K562 (cell line): Measurements from ENCODE around the gene NOD2. TPM values are rescaled to one million over a fixed set of nuclear protein-coding genes. Genes with fewer than 3 reads are reported as not detected.

Experiments
- ATAC-seq: fragments of 200-7000 bp; cut with Tn5 transposase; 3 replicates; pipeline ENCODE4 v1.9.1; 2020; ENCODE audit warnings: moderate library complexity
- BruUV-seq: library from RNA; stranded (reverse); fragments of 400-500 nt; replicated peaks from 2 replicates; lab custom pipeline; 2021; lab: Mats Ljungman, UMichigan
- CTCF ChIA-PET: fragments of 300-600 bp; formaldehyde crosslinking; extraction: SDS; loops from one replicate; lab custom pipeline; 2021; ENCODE audit warnings: low intra/inter-chr PET ratio; lab: Yijun Ruan, JAX
- POLR2A ChIA-PET: fragments of 300-600, 350-650 bp; sonication (Branson Sonifier 250); formaldehyde crosslinking; extraction: SDS; loops from one replicate; lab custom pipeline; 2021; ENCODE audit warnings: antibody characterized with exemption, inconsistent platforms; lab: Yijun Ruan, JAX
- DNase-seq, 4 experiments: peaks; one replicate each; pipeline versions ENCODE4 v3.0.0 to v3.0.0-alpha.2; 2011 to 2018; ENCODE audit warnings: low spot score in 3 of 4, mixed read lengths in 3 of 4; ENCODE audit errors: extremely low read depth in 1 of 4
- FAIRE-seq: peaks from 2 replicates; lab custom pipeline; 2011; peaks lifted over from hg19 to GRCh38; lab: Jason Lieb, UNC
- H2AFZ ChIP-seq: 2 replicates; pipeline ENCODE4 v1.6.0; 2011; ENCODE audit warnings: low read depth, low read length, control low read depth, inconsistent platforms
- H3K27ac ChIP-seq: fragments of 200-600 bp; 3 replicates; pipeline ENCODE4 v1.8.0; 2011; ENCODE audit warnings: low read depth, mild to moderate bottlenecking, control low read depth, inconsistent platforms, low read length, moderate library complexity, mixed read lengths; ENCODE audit errors: extremely low read depth
- H3K27me3 ChIP-seq, 2 experiments: fragments of 300-600 bp in 1 of 2; 2 replicates in 1 of 2; 3 replicates in 1 of 2; pipeline versions ENCODE4 v1.6.0 to v1.8.0; 2011; ENCODE audit warnings: inconsistent platforms in 2 of 2, low read length in 2 of 2, mild to moderate bottlenecking in 1 of 2, mixed read lengths in 1 of 2, moderate library complexity in 1 of 2; ENCODE audit not compliant: control insufficient read depth in 2 of 2, insufficient read depth in 2 of 2
- H3K36me3 ChIP-seq: fragments of 300-600 bp; 3 replicates; pipeline ENCODE4 v1.8.0; 2011; ENCODE audit warnings: mild to moderate bottlenecking, low read length, inconsistent platforms; ENCODE audit not compliant: control insufficient read depth, insufficient read depth
- H3K4me1 ChIP-seq, 2 experiments: fragments of 200-600 bp in 1 of 2; replicated peaks in 1 of 2; 2 replicates in 1 of 2; 3 replicates in 1 of 2; pipeline versions ENCODE4 v1.5.1 to v1.8.0; 2011; ENCODE audit warnings: inconsistent platforms in 2 of 2, low read length in 2 of 2, mild to moderate bottlenecking in 1 of 2, mixed read lengths in 1 of 2, moderate library complexity in 1 of 2; ENCODE audit not compliant: control insufficient read depth in 2 of 2, insufficient read depth in 2 of 2
- H3K4me2 ChIP-seq: 2 replicates; pipeline ENCODE4 v1.6.1; 2011; ENCODE audit warnings: low read length, control low read depth, inconsistent platforms, mixed read lengths; ENCODE audit not compliant: insufficient read depth
- H3K4me3 ChIP-seq: fragments of 200-600 bp; sonication (generic), shearing (Covaris generic); 2 replicates; pipeline ENCODE4 v1.5.1; 2016; ENCODE audit warnings: control low read depth, inconsistent platforms
- H3K79me2 ChIP-seq: fragments of 200-600 bp; 3 replicates; pipeline ENCODE4 v1.8.0; 2011; ENCODE audit warnings: low read length, inconsistent platforms; ENCODE audit not compliant: control insufficient read depth, insufficient read depth
- H3K9ac ChIP-seq, 2 experiments: 2 replicates each; pipeline versions ENCODE4 v1.6.0 to v1.6.1; 2011; ENCODE audit warnings: low read depth in 2 of 2, low read length in 2 of 2, control low read depth in 1 of 2, inconsistent platforms in 1 of 2, mild to moderate bottlenecking in 1 of 2, mixed read lengths in 1 of 2; ENCODE audit not compliant: insufficient read depth in 1 of 2
- H3K9me1 ChIP-seq: one replicate; pipeline ENCODE4 v1.6.0; 2011; ENCODE audit warnings: inconsistent platforms, mild to moderate bottlenecking, low read length, moderate library complexity; ENCODE audit not compliant: control insufficient read depth, insufficient read depth
- H3K9me3 ChIP-seq: replicated peaks from 2 replicates; pipeline ENCODE4 v1.5.1; 2011; ENCODE audit warnings: low read depth, low read length, inconsistent platforms; ENCODE audit not compliant: control insufficient read depth, insufficient read depth
- H4K20me1 ChIP-seq: replicated peaks from 2 replicates; pipeline ENCODE4 v1.6.1; 2011; ENCODE audit warnings: low read length, inconsistent platforms, mixed read lengths; ENCODE audit not compliant: control insufficient read depth, insufficient read depth
- ARHGAP35 ChIP-seq: fragments of 450-650 bp; IDR thresholded peaks from 2 replicates; pipeline ENCODE4 v1.6.1; 2018; ENCODE audit not compliant: partially characterized antibody
- CHCHD3 ChIP-seq: fragments of 250-450 bp; sonication (Bioruptor Pico); IDR thresholded peaks from 2 replicates; pipeline ENCODE4 v2.1.2; 2022; ENCODE audit warnings: mild to moderate bottlenecking
- FOXK2 ChIP-seq, 2 experiments: fragments of 450-650 bp; IDR thresholded peaks in 1 of 2; conservative IDR thresholded peaks in 1 of 2; 2 replicates each; pipeline ENCODE4 v1.6.1; 2016; ENCODE audit warnings: low read depth in 2 of 2, mild to moderate bottlenecking in 1 of 2
- HINFP ChIP-seq: fragments of 450-650 bp; conservative IDR thresholded peaks from 2 replicates; pipeline ENCODE4 v1.6.1; 2016; ENCODE audit warnings: missing genetic modification characterization, low read depth, mild to moderate bottlenecking, control low read depth, missing compliant biosample characterization
- KLF16 ChIP-seq: IDR thresholded peaks from 2 replicates; pipeline ENCODE4 v1.6.1; 2016; ENCODE audit warnings: antibody characterized with exemption
- MECOM ChIP-seq: fragments of 250-450 bp; sonication (Bioruptor Pico); IDR thresholded peaks from 2 replicates; pipeline ENCODE4 v1.8.0; 2022; ENCODE audit warnings: inconsistent platforms
- NFATC3 ChIP-seq: fragments of 450-650 bp; IDR thresholded peaks from 2 replicates; pipeline ENCODE4 v1.6.1; 2017; ENCODE audit warnings: mild to moderate bottlenecking
- NR4A1 ChIP-seq, 2 experiments: fragments of 250-450 bp in 1 of 2; fragments of 450-650 bp in 1 of 2; sonication (Bioruptor Pico) in 1 of 2; IDR thresholded peaks; 2 replicates each; pipeline versions ENCODE4 v1.4.0 to v1.6.1; 2016 to 2020; ENCODE audit warnings: mild to moderate bottlenecking in 2 of 2, missing compliant biosample characterization in 1 of 2, missing genetic modification characterization in 1 of 2, moderate library complexity in 1 of 2
- PCBP2 ChIP-seq: fragments of 200-400 bp; formaldehyde crosslinking; IDR thresholded peaks from 2 replicates; pipeline ENCODE4 v1.6.1; 2018; ENCODE audit warnings: low read length, low read depth, mild to moderate bottlenecking, moderate library complexity; ENCODE audit not compliant: poor library complexity, severe bottlenecking
- RAD21 ChIP-seq, 2 experiments: fragments of 250-450 bp in 1 of 2; fragments of 450-650 bp in 1 of 2; sonication (Bioruptor Pico) in 1 of 2; formaldehyde crosslinking in 1 of 2; IDR thresholded peaks in 1 of 2; conservative IDR thresholded peaks in 1 of 2; 2 replicates each; pipeline versions ENCODE4 v1.4.0 to v1.8.0; 2020 to 2022; ENCODE audit warnings: mild to moderate bottlenecking in 2 of 2, moderate library complexity in 1 of 2
- SMAD1 ChIP-seq: fragments of 150-350 bp; IDR thresholded peaks from 2 replicates; pipeline ENCODE4 v1.6.1; 2014; ENCODE audit warnings: low read length, low read depth; ENCODE audit not compliant: partially characterized antibody
- ZNF395 ChIP-seq: fragments of 200-800 bp; sonication (Bioruptor generic); IDR thresholded peaks from 2 replicates; pipeline ENCODE4 v1.6.1; 2017; ENCODE audit warnings: missing genetic modification characterization, missing compliant biosample characterization
- WGBS: fragments of 100-300 bp; shearing (Covaris generic); methylation state at CpG from one replicate; pipeline ENCODE4 v1.1.6; 2016; ENCODE audit warnings: low coverage, mixed read lengths; ENCODE audit not compliant: insufficient coverage; ENCODE audit errors: missing lambda C conversion rate; 5-methylcytosine and 5-hydroxymethylcytosine counted together
- in situ Hi-C: fragments of 300-500 bp; cut with MboI; formaldehyde crosslinking; loops from 4 replicates; pipeline ENCODE4 v1.15.0; 2018; ENCODE audit warnings: inconsistent platforms, mixed read lengths
- intact Hi-C: fragments of 100-400 bp; cut with micrococcal nuclease; formaldehyde crosslinking; loops from 2 replicates; pipeline ENCODE4 v1.14.2; 2022
- polyA plus RNA-seq, 8 experiments: library from polyadenylated mRNA; depleted of rRNA in 4 of 8; stranded (reverse) in 5 of 8; unstranded in 3 of 8; fragments of >200 nt; fragmentation: Nextera tagmentation in 2 of 8; fragmentation: Illumina TruSeq in 1 of 8; extraction: Ambion mirVana in 2 of 8; extraction: Trizol in 1 of 8; gene quantifications; 2 replicates each; pipeline versions ENCODE4 v1.2.1 to v1.2.3, GENCODE V29; 2011 to 2014; ENCODE audit warnings: inconsistent platforms in 1 of 8, missing spikeins in 1 of 8
- total RNA-seq, 7 experiments: library from RNA; depleted of rRNA in 6 of 7; stranded (reverse); fragments of >200 nt in 6 of 7; fragmentation: Illumina TruSeq in 2 of 7; extraction: Trizol in 2 of 7; gene quantifications; 2 replicates each; pipeline versions ENCODE4 v1.2.1 to v1.2.3, GENCODE V29; 2011 to 2021; ENCODE audit warnings: low replicate concordance in 1 of 7

NOD2 gene
- total and polyA plus RNA-seq, 9 of the 15 experiments (the other 6 are each of a cell fraction or from before 2014, with no cell fraction given): 0.04 TPM; not detected in 8

- no peak overlapping the region for H3K4me3 ChIP-seq
- no peaks in the 10 kb centered on the region for H4K20me1 ChIP-seq
- ATAC-seq (no peak), FAIRE-seq (no peak), DNase-seq (no peak)
- no peaks in the 10 kb centered on the region for H3K9me3 ChIP-seq
- intact Hi-C loops: no loop called here
- no peak overlapping the region for H3K4me2 ChIP-seq
- ChIA-PET CTCF (no interaction called here), POLR2A (no interaction called here)
- no TSS peak for BruUV-seq
- H3K9me1 ChIP-seq: no peaks in the 10 kb centered on the region
- 0% methylated on average over 3 of the region's 3 CpGs for WGBS
- no peak overlapping the region for H3K27ac ChIP-seq
- in situ Hi-C loops: no loop called here
- H3K4me1 ChIP-seq: peaks cover 0 to 6% of the 10 kb centered on the region in 2 experiments; a peak in 4 of 5 replicates
- H3K9ac ChIP-seq: no peak overlapping the region
- H3K27me3 ChIP-seq: peaks cover 0 to 16% of the 10 kb centered on the region in 2 experiments; a peak in 3 of 5 replicates
- no peak overlapping the region for H2AFZ ChIP-seq
- no peaks in the 10 kb centered on the region for H3K79me2 ChIP-seq
- H3K36me3 ChIP-seq: no peaks in the 10 kb centered on the region
- TF ChIP-seq MECOM (CRISPR knock-in tag) (no peak), ZNF395 (CRISPR knock-in tag) (no peak), SMAD1 (no peak), NFATC3 (no peak), KLF16 (no peak), FOXK2 (conservative IDR thresholded peaks at IDR 0.05 in 1 of 2, IDR thresholded peaks at IDR 0.05 in 1 of 2; ENCODE audit: low read depth in 2 of 2) (no peak), RAD21 (CRISPR knock-in tag; conservative IDR thresholded peaks at IDR 0.05 in 1 of 2, IDR thresholded peaks at IDR 0.05 in 1 of 2) (no peak), HINFP (tag) (no peak), NR4A1 (CRISPR knock-in tag; IDR thresholded peaks at IDR 0.05) (no peak), NR4A1 (tag; IDR thresholded peaks at IDR 0.05) (no peak), PCBP2 (no peak), ARHGAP35 (no peak), CHCHD3 (CRISPR knock-in tag) (no peak)
These were observed 9.3 kb downstream of the NOD2 start for GRCh38 chr16:50702725-50703124.
